ENCODE measurements around the gene SCO2. TPM values are rescaled to one million over a fixed set of nuclear protein-coding genes. Genes with fewer than 3 reads are reported as not detected.

The SCO2 gene
- total RNA-seq, 1 donor: 5.1 TPM

GRCh38 chr22:50547263-50547985 lies 22.0 kb upstream of the SCO2 start:
- Histone ChIP-seq H3K4me2 (ENCODE audit: insufficient read depth, low read length) (no peak overlapping the region), H3K27me3 (ENCODE audit: insufficient read depth, low read length) (peaks cover 53% of the 10 kb centered on the region), H3K4me3 (ENCODE audit: insufficient read depth, low read length) (no peak overlapping the region), H4K20me1 (ENCODE audit: insufficient read depth, low read length) (no peaks in the 10 kb centered on the region), H3K36me3 (ENCODE audit: insufficient read depth, low read length) (no peaks in the 10 kb centered on the region), H2AFZ (ENCODE audit: low read length) (no peak overlapping the region), H3K9me3 (ENCODE audit: low read depth, low read length) (no peaks in the 10 kb centered on the region), H3K79me2 (ENCODE audit: insufficient read depth, low read length) (no peaks in the 10 kb centered on the region), H3K27ac (ENCODE audit: low read depth, low read length) (no peak overlapping the region), H3K4me1 (ENCODE audit: insufficient read depth, low read length) (peaks cover under 1% of the 10 kb centered on the region)
- TF ChIP-seq CTCF (IDR thresholded peaks at IDR 0.05; ENCODE audit: extremely low read depth, low read depth, low read length): no peak
- DNase-seq (ENCODE audit: insufficient read length, low spot score, missing footprints): peak; percentile 79

- no peaks in the 10 kb centered on the region for H3K36me3 ChIP-seq (ENCODE audit: insufficient read depth, low read length)
- H3K4me1 ChIP-seq (ENCODE audit: insufficient read depth, low read length): peaks cover 4% of the 10 kb centered on the region
- H4K20me1 ChIP-seq (ENCODE audit: insufficient read depth, low read length): no peaks in the 10 kb centered on the region
- peaks cover 53% of the 10 kb centered on the region for H3K27me3 ChIP-seq (ENCODE audit: insufficient read depth, low read length)
- H3K4me3 ChIP-seq (ENCODE audit: insufficient read depth, low read length): no peak overlapping the region
- no peak overlapping the region for H3K27ac ChIP-seq (ENCODE audit: low read depth, low read length)
- no peak for TF ChIP-seq CTCF (IDR thresholded peaks at IDR 0.05; ENCODE audit: extremely low read depth, low read depth, low read length)
- no peak overlapping the region for H3K4me2 ChIP-seq (ENCODE audit: insufficient read depth, low read length)
- H3K79me2 ChIP-seq (ENCODE audit: insufficient read depth, low read length): no peaks in the 10 kb centered on the region
- peak; percentile 87 for DNase-seq (ENCODE audit: insufficient read length, low spot score, missing footprints)
- no peaks in the 10 kb centered on the region for H3K9me3 ChIP-seq (ENCODE audit: low read depth, low read length)
- H2AFZ ChIP-seq (ENCODE audit: low read length): no peak overlapping the region
Measured at GRCh38 chr22:50546326-50547262, 21.2 kb upstream of the SCO2 start.

- Histone ChIP-seq H3K4me2 (ENCODE audit: insufficient read depth, low read length) (no peak within 1 kb of the TSS), H3K27me3 (ENCODE audit: insufficient read depth, low read length) (peaks cover 53% of the 10 kb centered on the region), H2AFZ (ENCODE audit: low read length) (no peak within 1 kb of the TSS), H3K27ac (ENCODE audit: low read depth, low read length) (no peak within 1 kb of the TSS), H3K4me3 (ENCODE audit: insufficient read depth, low read length) (no peak within 1 kb of the TSS), H3K9me3 (ENCODE audit: low read depth, low read length) (no peaks in the 10 kb centered on the region), H3K79me2 (ENCODE audit: insufficient read depth, low read length) (no peaks in the 10 kb centered on the region), H3K36me3 (ENCODE audit: insufficient read depth, low read length) (no peaks in the 10 kb centered on the region), H4K20me1 (ENCODE audit: insufficient read depth, low read length) (no peaks in the 10 kb centered on the region), H3K4me1 (ENCODE audit: insufficient read depth, low read length) (peaks cover 7% of the 10 kb centered on the region)
- peak; percentile 5 for TF ChIP-seq CTCF (IDR thresholded peaks at IDR 0.05; ENCODE audit: extremely low read depth, low read depth, low read length)
- DNase-seq (ENCODE audit: insufficient read length, low spot score, missing footprints): peak; percentile 93
Measured at GRCh38 chr22:50545522-50546325, 20.3 kb upstream of the SCO2 start, which contains the start of gene KLHDC7B. TSS of gene KLHDC7B (plus strand) at chr22:50545899. CDS start at chr22:50546244, 345 bp downstream.

Measured in osteoblast (primary cell).